C4-2B (cell line): Measurements from ENCODE around the gene KRTAP5-5.

Experiments used
- CTCF ChIP-seq: fragments of 450-650 bp; conservative IDR thresholded peaks from 2 replicates; pipeline ENCODE4 v1.5.1; 2017; ENCODE audit warnings: mild to moderate bottlenecking
- ZFX ChIP-seq: fragments of 450-650 bp; IDR thresholded peaks from 2 replicates; pipeline ENCODE4 v1.6.1; 2017

- TF ChIP-seq CTCF (no peak), ZFX (no peak)
Measured at GRCh38 chr11:1660111-1660867, 30.7 kb downstream of the KRTAP5-5 start.
